Measurements from ENCODE around the gene PRSS56. TPM values are rescaled to one million over a fixed set of nuclear protein-coding genes. Genes with fewer than 3 reads are reported as not detected.

Gene PRSS56
- not detected in 2 replicates for total RNA-seq

DNA sequence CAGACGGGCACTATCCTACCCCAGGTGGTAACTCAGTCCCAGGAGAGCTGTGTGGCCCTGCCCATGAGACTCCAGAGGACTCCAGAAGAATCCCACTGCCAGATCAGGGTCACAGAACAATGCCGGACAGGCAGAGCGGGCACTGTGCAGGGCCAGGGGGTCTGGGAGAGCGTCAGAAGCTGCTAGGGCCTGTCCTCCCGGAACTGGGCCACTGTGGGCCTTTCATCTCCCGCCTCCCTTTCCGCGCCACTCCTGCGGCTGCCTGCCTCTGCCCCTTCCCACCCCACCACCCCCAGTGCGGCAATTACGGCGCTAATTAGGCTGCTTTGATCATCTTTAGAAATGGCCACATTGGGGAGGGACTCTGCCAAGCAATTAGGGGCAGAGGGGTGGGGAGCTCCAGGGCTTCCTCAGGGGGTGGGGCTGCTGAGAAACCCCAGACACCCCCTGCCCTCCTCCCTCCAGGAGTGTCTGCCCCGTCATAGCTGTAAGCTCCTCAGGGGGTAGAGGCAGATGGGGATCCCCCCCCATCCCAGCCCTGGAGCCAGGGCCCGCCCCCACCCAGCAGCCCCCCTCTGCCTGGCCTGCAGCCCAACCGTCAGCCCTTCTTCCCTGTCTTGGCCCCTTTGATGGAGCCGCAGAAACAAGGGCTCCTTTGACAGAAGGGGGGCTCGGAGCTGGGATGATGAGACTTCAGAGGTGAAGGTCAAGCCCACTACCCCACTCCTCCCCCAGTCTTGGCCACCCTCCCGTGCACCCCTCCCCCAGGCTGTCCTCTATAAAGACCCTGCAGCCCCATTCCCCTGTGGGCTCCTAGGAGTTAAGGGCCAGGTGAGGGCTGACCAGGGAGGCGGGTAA lies at the start of gene PRSS56:
PRSS56 (plus strand) TSS at position 808 of the 858 bp plus-strand sequence. CDS start 211 bp downstream, outside the sequence.

DNA sequence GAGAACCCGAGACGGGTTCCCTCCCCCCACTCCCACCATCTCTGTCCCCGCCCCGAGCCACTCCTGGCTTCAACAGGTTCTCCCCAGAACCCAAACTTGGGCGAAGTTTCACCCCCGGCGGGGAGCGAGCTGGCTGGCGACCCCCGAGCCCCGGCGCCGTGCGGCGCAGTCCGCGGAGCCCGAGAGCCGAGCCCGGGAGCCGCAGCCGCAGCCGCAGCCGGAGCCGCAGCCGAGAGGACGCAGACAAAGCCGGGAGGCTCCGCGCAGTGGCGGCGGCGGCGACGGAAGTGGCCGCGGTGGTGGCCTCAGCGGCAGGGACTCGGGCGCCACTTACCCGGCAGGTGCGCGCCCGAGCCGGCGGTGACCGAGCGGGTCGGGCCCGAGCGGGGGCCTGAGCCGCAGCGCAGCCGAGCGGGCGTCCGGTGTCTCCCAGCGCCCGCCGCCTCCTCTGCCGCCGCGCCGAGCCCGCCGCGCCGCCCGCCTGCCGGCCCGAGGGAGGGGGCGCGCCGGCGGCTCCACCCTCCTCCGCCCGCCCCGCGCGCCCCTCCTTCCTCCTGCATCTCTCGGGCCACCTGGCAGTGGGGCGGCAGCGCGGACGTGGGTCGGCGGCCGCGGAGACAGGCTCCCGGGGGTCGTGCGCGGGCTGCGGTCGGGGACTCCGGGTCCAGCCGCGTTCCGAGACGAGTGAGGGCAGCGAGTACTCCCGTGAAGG lies 32.6 kb upstream of the PRSS56 start, which contains the start of gene ECEL1:
ECEL1 (minus strand) TSS at position 450 of the 712 bp plus-strand sequence. CDS start 1,181 bp downstream, outside the sequence.

DNA sequence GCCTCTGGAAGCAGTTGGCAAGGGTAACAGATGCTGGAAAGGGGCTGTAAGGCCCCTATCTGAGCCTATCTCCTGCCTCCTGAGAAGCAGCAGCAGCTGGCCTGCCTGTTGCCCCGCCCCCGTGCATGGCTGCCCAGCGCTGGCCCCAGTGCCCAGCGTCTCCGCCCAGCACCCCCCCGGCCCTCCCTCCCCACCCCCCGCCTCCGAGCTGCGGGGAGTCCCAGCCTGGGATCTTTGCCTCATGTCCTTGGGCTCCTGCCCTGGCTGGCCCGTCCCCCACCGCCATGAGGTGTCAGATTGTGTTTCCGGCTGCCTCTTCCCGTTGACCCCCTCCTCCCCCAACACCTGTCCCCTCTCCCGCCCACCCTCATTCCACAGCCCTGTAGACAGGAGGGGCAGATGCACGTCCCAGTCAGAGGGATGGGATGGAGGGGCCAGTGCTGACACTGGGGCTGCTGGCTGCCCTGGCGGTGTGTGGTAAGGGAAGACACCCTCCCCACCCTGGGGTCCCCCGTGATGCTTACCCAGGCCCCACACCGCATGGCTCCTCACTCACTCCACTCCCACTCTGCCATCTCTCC lies 5.7 kb downstream of the PRSS56 start, which contains the start of gene CHRND:
CHRND (plus strand) TSS at position 370 of the 581 bp plus-strand sequence; CDS start at position 426, 56 bp downstream.

DNA sequence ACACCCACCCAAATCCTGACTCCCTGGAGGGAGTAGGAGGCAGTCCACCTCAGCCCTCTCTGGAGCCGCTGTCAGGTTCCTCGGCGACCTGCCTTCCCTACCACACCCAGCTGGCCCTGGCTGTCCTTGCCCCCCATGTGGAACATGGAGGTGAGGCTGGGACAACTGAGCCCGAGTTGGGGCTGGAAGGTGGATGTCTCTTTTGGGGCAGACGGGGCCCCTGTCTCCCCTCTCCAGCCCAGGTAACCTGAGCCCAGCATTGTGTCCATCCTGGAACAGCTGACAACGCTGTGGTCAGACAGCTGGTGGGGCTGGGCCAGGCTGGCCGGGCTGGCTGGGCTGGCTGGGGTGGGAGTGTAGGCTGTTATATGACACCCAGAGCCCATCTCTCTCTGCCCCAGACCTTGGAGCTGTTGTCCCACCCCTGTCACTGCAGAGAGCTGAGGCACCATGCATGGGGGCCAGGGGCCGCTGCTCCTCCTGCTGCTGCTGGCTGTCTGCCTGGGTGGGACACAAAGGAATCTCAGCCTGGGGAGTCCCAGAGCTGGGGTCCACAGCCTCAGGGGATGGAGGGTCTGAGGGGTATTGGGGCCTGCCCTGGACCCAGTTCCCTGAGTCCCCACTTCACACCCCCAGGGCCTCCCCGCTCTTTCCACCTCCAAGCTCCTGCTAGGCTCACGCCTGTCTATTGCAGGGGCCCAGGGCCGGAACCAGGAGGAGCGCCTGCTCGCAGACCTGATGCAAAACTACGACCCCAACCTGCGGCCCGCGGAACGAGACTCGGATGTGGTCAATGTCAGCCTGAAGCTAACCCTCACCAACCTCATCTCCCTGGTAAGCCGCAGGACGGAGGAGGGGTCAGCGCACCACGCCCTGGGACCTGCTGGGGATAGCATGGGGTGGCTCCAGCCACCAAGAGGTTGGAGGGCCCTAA lies 19.4 kb downstream of the PRSS56 start, which contains the start of gene CHRNG:
CHRNG (plus strand) TSS at position 395 of the 934 bp plus-strand sequence; CDS start at position 451, 56 bp downstream.

DNA sequence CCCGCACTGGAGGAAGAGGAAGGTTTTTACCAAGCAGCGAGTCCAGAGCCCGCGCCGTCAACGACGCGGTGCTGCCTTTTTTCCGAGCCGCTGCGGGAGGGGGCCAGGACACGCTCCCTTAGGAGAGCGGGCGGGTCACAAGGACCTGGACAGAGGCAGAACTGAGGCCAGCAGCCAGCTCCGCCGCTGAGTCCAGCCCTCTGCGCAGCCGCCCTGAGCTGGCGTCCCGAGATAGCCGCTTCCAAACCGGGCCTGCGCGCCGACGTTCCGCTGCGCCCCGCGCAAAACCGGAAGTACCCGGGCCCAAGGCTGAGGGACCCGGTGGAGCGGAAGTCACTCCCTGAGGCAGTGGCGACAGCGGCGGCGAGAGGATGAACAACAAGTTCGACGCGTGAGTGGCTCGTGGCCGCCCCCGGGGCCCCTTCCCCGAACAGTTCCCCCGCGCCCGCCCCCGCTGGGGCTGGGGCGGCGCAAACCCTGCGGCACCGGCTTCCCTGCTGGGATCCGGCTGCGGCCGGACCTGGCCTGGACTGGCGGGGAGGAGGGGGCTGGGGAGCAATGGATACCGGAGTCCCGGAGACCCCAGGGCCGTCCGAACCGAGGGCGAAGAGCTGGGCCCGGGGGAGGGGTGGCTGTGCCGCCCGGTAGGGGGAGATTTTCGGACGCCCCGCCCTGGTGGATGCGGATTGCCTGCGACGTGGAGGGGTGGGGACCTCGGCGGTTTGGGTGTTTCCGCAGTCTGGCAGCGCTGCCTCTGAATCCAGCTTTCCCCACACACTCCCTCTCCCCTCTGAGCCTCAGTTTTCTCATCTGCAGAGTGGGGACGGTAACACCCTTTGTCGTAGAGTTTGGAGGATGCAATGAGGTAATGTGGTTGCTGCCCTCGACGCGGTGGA lies 30.4 kb downstream of the PRSS56 start, which contains the start of the genes EIF4E2 and TIGD1:
EIF4E2 (plus strand) TSS at position 336 of the 896 bp plus-strand sequence; CDS start at position 372, 36 bp downstream.
TIGD1 (minus strand) TSS at position 204 of the 896 bp plus-strand sequence. CDS start 675 bp downstream, outside the sequence.

Other genes starting within 250 kb of the PRSS56 start
- gene ALPP, start 141.6 kb upstream of the PRSS56 start, total RNA-seq, result not detected in 2 replicates
- gene ALPG, start 113.5 kb upstream of the PRSS56 start, total RNA-seq, result not detected in 2 replicates
- gene ALPI, start 64.2 kb upstream of the PRSS56 start, total RNA-seq, result not detected in 2 replicates
- gene ECEL1, start 32.6 kb upstream of the PRSS56 start, total RNA-seq, result not detected in 2 replicates
- gene CHRND, start 5.8 kb downstream of the PRSS56 start, total RNA-seq, result not detected in 2 replicates
- not detected in 2 replicates for gene CHRNG, start 19.3 kb downstream of the PRSS56 start, total RNA-seq
- gene TIGD1, start 30.2 kb downstream of the PRSS56 start, total RNA-seq, result 1.6 and 2.0 TPM in 2 replicates
- 144 and 162 TPM in 2 replicates for gene EIF4E2, start 30.3 kb downstream of the PRSS56 start, total RNA-seq
- not detected in 2 replicates for gene EFHD1, start 113.2 kb downstream of the PRSS56 start, total RNA-seq
- 36.1 and 54.9 TPM in 2 replicates for gene GIGYF2, start 176.9 kb downstream of the PRSS56 start, total RNA-seq

Data from epithelial cell of umbilical artery (primary cell).